NCI-H446 (cell line): ENCODE data around the gene DAGLA.

ENCODE experiments used
- DNase-seq, 2 experiments: peaks; one replicate each; lab custom pipeline; 2025; lab: John Stamatoyannopoulos, UW

Gene DAGLA

GRCh38 chr11:61779666-61780525 is 99.7 kb downstream of the DAGLA start:
- DNase-seq = no peak

- DNase-seq = no peak
Observed at GRCh38 chr11:61780581-61781162, 100.5 kb downstream of the DAGLA start.

DNA sequence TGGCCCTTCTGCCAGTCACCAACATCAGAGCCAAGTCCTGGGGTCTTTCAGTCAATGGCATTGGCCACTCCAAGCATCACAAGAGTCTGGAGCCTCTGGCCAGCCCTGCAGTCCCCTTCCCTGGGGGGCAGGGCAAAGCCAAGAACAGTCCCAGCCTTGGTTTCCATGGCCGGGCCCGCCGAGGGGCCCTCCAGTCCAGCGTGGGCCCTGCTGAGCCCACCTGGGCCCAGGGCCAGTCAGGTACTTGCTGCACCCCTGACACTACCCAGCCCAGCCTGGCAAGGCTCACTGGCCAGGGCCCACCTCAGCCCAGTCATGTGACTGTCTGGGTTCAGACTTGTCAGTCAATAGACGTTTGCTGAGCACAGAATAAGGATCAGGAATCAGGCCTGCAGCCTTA is 101.4 kb downstream of the DAGLA start:
- DNase-seq = no peak

DNA sequence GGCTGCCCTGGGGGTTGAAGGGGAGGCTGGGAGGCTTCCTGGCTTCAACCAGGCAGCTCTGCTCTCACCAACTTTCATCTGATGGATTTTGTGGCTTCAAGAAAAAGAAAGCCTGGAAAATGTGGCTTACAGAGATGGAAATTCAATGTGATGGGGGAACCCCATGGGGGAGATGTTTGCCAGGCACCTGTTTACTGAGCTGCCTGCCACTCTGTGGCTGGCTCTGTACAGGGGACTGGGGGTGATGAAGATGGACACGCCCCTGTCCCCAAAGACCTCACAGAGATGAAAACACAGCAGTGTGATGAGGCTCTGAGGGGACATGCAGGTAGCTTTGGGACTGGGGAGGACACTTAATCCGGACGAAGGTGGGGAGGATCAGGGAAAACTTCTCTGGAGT is 102.1 kb downstream of the DAGLA start:
- no peak for DNase-seq

GRCh38 chr11:61782841-61783240 is 102.7 kb downstream of the DAGLA start:
- DNase-seq = no peak

DNA sequence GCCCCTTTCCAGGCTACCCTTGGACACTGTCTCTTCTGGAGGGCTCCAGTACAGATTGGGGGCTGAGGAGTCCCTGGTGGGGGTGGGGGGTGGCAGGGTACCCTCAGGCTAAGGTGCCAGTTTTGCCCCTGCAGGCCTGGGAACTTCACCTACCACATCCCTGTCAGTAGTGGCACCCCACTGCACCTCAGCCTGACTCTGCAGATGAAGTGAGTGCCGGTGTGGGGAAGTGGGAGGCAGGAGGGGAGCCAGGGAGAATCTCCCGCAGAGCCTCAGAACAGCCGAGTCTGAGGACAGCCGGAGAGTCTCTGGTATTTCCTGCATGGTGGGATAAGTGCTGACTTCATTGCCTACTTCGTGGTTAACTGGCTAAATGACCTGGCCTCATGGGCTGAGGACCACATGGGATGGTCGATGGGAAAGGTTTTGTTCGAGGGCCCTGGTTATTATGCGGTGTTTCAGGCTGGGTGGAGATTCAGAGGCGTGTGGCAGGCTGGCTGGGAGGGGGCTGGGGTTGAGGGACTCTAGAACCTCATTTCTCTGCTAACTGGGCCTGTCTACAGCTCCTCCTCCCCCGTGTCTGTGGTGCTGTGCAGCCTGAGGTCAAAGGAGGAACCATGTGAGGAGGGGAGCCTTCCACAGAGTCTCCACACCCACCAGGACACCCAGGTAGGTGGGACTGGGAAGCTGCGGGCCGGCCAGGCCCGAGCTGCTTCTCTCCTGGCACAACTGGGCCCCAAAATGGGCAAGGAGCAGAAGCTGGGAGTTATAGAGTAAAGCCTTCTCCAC is 103.7 kb downstream of the DAGLA start:
- no peak for DNase-seq

DNA sequence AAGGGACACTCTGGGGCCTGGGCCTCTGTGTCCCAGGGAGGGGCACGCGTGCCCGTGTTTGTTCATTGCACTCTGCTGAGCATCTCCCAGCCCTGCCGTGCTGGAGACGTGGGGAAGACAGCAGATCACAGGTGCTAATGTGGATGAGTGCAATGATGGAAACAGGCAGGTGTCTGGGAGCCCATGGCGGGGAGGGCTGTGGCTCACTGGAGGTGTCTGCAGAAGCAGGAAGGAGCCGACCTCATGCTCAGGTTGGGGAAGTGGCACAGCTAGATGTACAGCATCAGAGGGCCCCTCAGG is 104.3 kb downstream of the DAGLA start:
- no peak for DNase-seq

DNA sequence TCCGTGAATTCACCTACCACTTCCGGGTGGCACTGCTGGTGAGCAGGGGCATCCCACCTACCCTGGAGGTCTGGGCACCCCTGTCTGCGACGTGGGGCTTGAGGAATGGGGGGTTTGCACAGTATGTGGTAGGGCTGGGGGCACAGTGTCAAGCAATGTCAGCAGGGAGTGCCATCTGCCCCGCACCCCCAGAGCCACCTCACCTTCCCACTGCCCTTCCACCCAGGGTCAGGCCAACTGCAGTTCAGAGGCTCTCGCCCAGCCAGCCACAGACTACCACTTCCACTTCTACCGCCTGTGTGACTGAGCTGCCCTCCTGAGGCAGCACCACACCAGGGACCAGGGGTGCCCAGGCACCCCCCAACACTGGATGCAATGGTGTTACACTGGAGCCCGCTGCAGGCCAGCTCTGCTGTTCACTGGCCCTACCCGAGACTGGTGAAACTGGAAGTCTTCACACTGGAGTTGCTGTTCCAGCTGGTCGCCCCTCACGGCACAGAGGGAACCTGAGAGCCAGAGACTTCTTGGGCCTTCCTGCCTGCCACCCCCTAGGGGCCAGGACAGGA is 105.7 kb downstream of the DAGLA start:
- no peak for DNase-seq

- peak in 1 of 2 experiments; percentile 42 for DNase-seq
Observed at GRCh38 chr11:61787928-61788491, 107.8 kb downstream of the DAGLA start.

DNA sequence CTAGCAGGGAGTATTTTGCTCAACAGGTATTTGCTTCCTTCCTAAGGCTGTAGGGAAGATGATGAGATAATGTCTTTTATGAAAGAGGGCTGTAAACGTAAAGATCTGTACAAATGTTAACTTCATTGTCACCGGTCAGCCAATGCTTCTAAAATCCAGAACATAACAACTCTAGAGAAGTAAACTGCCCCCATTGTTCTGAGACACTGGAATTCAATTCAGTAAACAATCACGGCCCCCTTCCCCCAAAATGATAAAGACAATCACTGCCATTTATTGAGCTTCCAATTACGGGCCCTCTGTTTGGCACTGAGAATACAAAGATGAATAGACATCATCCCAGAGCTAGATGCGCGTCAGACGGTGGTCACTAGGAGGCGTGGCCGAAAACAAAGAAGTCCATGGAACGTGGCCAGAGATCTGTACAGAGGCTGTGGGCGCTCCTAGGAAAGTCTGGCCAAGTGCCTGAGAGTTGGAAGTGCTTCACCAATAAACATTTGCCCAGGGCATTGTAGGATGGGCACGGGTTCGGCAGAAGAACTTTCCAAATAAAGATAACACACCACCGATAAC is 111.6 kb downstream of the DAGLA start:
- peak; percentile 84 to 94 for DNase-seq

DNA sequence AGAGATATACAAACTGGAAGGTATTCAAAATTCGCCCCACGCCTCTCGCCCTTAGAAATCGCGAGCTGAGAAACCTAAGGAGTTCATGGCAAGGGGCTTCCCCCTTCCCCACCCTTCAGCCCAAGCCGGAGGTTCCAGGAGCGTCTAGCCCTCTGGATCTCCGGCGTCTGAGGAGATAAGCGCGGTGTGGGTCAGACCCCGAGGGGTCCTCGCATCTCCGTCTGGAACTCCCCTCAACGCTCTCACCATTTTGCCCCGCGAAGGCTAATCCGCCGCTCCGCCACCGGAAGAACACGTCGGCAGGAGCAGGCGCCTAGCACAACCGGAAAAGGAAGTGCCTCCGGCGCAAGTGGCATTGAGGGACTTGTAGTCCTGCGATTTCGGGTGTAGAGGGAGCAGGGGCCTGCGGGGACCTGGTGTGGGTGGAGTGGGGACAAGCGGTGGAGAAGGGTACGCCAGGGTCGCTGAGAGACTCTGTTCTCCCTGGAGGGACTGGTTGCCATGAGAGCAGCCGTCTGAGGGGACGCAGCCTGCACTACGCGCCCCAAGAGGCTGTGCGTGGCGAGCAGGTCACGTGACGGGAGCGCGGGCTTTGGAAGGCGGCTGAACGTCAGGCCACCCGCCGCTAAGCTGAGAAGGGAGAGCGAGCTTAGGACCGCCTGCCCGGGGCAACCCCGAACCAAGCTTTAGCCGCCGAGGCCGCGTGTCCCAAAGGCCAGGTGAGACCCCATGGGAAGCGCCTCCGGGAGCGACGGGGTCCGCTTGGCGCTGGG is 112.3 kb downstream of the DAGLA start, which contains the start of the genes FEN1 and TMEM258:
Gene FEN1, plus strand, starts transcription at position 602 of the 773 bp plus-strand sequence. CDS start 2,451 bp downstream, outside the sequence.
Gene TMEM258, minus strand, starts transcription at position 290 of the 773 bp plus-strand sequence. Its CDS starts 41 bp downstream, at position 249.
- peak; percentile 93 to 94 for DNase-seq

GRCh38 chr11:61793083-61793828 is 113.1 kb downstream of the DAGLA start:
- no peak for DNase-seq

DNA sequence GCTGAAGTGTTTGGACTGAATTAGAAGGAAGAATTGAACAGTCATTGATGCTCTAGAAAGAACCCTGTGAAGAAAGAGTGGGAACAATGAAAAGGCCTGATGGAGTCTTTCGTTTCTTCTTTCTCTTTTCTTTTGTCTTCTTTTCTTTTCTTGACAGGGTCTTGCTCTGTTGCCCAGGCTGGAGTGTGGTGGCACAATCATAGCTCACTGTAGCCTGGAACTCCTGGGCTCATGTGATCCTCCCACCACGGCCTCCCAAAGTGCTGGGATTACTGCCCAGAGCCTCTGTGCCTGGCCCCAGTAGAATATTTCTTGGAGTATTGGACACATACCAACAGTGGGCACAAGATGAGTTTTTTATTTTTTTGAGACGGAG is 113.6 kb downstream of the DAGLA start:
- DNase-seq = no peak

DNA sequence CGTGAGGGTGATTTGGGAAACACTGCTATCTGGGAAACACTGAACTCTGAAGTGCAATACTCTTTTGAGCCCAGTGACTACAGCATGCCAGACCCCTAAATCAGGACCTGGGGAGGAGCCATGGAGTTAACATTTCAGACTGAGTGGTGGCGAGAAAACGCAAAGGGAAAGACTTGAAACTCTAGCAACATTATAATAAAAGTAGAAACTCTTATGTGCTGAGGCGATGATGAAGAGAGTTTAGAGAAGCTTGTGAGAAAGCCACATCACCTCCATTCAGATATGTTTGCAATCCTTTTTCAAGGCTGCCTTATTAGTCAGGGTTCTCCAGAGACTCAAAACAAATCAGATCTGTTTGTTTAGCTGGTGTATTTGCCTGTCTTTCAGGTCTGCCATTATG is 114.4 kb downstream of the DAGLA start:
- DNase-seq = no peak

GRCh38 chr11:61795459-61795858 is 115.3 kb downstream of the DAGLA start:
- DNase-seq = no peak

- no peak for DNase-seq
Observed at GRCh38 chr11:61795876-61796526, 115.8 kb downstream of the DAGLA start.
